BJ (cell line): ENCODE measurements around the gene SLC30A3. TPM values are rescaled to one million over a fixed set of nuclear protein-coding genes. Genes with fewer than 3 reads are reported as not detected.
"Not testable (repeated sequence)": the region's sequence is repeated elsewhere in the genome, so short reads cannot be mapped to it uniquely, and the experiment has no call there.

Experiments
- CTCF ChIA-PET: fragments of 350-600 bp; formaldehyde crosslinking; extraction: SDS; loops from one replicate; lab custom pipeline; 2021; ENCODE audit warnings: antibody characterized with exemption, inconsistent platforms; lab: Yijun Ruan, JAX
- POLR2A ChIA-PET: fragments of 300-600 bp; sonication (Branson Sonifier 250); formaldehyde crosslinking; extraction: SDS; loops from one replicate; lab custom pipeline; 2021; ENCODE audit warnings: antibody characterized with exemption; lab: Charles Lee
- DNase-seq: peaks from one replicate; pipeline ENCODE4 v3.0.0-alpha.2; 2011; ENCODE audit warnings: low read depth
- H3K27me3 ChIP-seq: 2 replicates; pipeline ENCODE4 v1.6.0; 2011; ENCODE audit warnings: low read length; ENCODE audit not compliant: control insufficient read depth, insufficient read depth
- H3K36me3 ChIP-seq: 2 replicates; pipeline ENCODE4 v1.5.1; 2011; ENCODE audit warnings: low read length; ENCODE audit not compliant: control insufficient read depth, insufficient read depth
- H3K4me3 ChIP-seq: 2 replicates; pipeline ENCODE4 v1.5.1; 2011; ENCODE audit warnings: low read depth, mild to moderate bottlenecking, control low read depth, low read length
- CTCF ChIP-seq: IDR thresholded peaks from 2 replicates; pipeline ENCODE4 v1.5.1; 2011; ENCODE audit warnings: low read depth, mild to moderate bottlenecking, control low read depth, inconsistent platforms, low read length, moderate library complexity; ENCODE audit not compliant: insufficient read depth
- polyA plus RNA-seq: library from polyadenylated mRNA; depleted of rRNA; stranded (reverse); fragments of >200 nt; gene quantifications from 2 replicates; pipeline ENCODE4 v1.2.3, GENCODE V29; 2011

The SLC30A3 gene
- polyA plus RNA-seq, 1 experiment = 0.10 TPM

DNA sequence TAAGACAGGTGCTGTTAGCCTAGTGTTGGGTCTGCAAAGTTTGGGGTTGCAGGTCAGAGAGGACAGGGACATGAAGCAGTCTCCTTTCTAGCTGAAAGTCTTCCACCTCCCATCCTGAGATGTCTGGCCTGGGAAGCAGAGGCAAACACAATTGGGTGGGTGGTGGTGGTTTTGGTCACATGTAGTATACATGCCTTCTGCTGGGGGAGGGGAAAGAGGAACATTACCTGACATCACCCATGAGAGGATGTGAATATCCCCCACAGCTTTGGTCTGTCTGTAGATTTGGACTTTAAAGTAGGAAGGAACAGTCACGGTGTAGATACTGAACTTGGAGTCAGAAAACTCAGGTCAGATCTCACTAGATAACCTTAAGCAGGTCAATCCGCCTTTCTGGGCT lies 7.8 kb upstream of the SLC30A3 start:
- no peak for TF ChIP-seq CTCF
- Histone ChIP-seq H3K4me3 (no peak overlapping the region), H3K27me3 (peaks cover 19% of the 10 kb centered on the region), H3K36me3 (no peaks in the 10 kb centered on the region)
- no peak for DNase-seq
- CTCF ChIA-PET = interaction anchor here (4.9 kb wide), 1 partner anchor 10 kb away, joined by 48 read pairs; the partner anchor contains the start of gene TRIM54
- POLR2A ChIA-PET = no interaction called here

- POLR2A ChIA-PET = no interaction called here
Observed at GRCh38 chr2:27270131-27270530, 7.3 kb upstream of the SLC30A3 start.

DNA sequence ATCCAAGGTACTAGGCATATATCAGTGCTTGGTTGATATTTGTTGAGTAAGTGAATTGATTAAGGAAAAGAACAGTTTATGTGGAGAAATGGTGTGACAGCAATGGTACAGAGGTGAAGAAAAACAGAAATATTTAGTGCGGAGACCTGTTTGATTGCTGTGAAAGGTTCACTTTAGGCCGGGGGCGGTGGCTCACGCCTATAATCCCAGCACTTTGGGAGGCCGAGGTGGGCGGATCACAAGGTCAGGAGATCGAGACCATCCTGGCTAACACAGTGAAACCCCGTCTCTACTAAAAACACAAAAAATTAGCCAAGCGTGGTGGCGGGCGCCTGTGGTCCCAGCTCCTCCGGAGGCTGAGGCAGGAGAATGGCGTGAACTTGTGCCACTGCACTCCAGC lies 5.4 kb upstream of the SLC30A3 start:
- peaks cover 36% of the 10 kb centered on the region for H3K27me3 ChIP-seq
- POLR2A ChIA-PET, H3K4me3 ChIP-seq, H3K36me3 ChIP-seq, DNase-seq: not testable (repeated sequence)
- CTCF ChIA-PET = interaction anchor here (7.9 kb wide), 1 partner anchor 13 kb away, joined by 64 read pairs; the partner anchor contains the start of gene TRIM54

More at GRCh38 chr2:27270131-27270530, 7.3 kb upstream of the SLC30A3 start:
- no peak for DNase-seq
- Histone ChIP-seq H3K4me3 (no peak overlapping the region), H3K27me3 (peaks cover 24% of the 10 kb centered on the region), H3K36me3 (no peaks in the 10 kb centered on the region)
- CTCF ChIA-PET = interaction anchor here (1.1 to 4.9 kb wide), 2 partner anchors 11 to 33 kb away, joined by 7 to 48 read pairs; partner anchors contain the start of gene TRIM54
- no peak for TF ChIP-seq CTCF

GRCh38 chr2:27265536-27265870 lies 2.7 kb upstream of the SLC30A3 start:
- Histone ChIP-seq H3K4me3 (no peak overlapping the region), H3K27me3 (peaks cover 54% of the 10 kb centered on the region), H3K36me3 (no peaks in the 10 kb centered on the region)
- CTCF ChIA-PET = interaction anchor here (1.0 to 7.9 kb wide), 15 partner anchors 8 to 96 kb away, joined by 3 to 64 read pairs (median 4); partner anchors contain the start of gene TRIM54
- no peak for DNase-seq
- TF ChIP-seq CTCF = no peak
- POLR2A ChIA-PET = no interaction called here

- Histone ChIP-seq H3K27me3 (peaks cover 58% of the 10 kb centered on the region), H3K4me3 (peak overlapping the region; percentile 10; the same call in 1 of the 2 replicates), H3K36me3 (no peaks in the 10 kb centered on the region)
- ChIA-PET CTCF (interaction anchor here (0.6 to 7.9 kb wide), 18 partner anchors 8 to 131 kb away, joined by 3 to 64 read pairs (median 4); partner anchors contain the start of gene TRIM54), POLR2A (no interaction called here)
- DNase-seq = no peak
- peak; percentile 52 for TF ChIP-seq CTCF
Observed at GRCh38 chr2:27264753-27265535, 2.1 kb upstream of the SLC30A3 start.
